ENCODE data around the gene MISP. TPM values are rescaled to one million over a fixed set of nuclear protein-coding genes. Genes with fewer than 3 reads are reported as not detected.

The MISP gene
- total and polyA plus RNA-seq, 9 of the 15 experiments (the other 6 are each of a cell fraction or from before 2014, with no cell fraction given), result 0.04 to 0.29 (median 0.05) TPM; not detected in 5

DNA sequence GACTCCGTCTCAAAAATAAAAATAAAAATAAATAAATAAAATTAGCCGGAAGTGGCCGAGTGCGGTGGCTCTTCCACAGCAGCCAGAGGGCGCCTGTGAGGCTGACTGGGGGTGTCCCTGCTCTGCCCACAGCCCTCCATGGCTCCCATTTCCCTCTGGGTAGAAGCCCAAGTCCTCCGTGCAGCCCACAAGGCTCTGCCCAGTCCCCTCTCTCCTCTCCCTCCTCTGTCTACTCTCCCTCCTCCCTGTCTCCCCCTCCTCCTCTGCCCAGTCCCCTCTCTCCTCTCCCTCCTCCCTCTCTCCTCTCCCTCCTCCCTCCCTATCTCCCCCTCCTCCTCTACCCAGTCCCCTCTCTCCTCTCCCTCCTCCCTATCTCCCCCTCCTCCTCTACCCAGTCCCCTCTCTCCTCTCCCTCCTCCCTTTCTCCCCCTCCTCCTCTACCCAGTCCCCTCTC lies 20.4 kb downstream of the MISP start (continued):
- TF ChIP-seq, protein P1, sequence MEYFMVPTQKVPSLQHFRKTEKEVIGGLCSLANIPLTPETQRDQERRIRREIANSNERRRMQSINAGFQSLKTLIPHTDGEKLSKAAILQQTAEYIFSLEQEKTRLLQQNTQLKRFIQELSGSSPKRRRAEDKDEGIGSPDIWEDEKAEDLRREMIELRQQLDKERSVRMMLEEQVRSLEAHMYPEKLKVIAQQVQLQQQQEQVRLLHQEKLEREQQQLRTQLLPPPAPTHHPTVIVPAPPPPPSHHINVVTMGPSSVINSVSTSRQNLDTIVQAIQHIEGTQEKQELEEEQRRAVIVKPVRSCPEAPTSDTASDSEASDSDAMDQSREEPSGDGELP (CRISPR knock-in tag; IDR thresholded peaks at IDR 0.05; ENCODE audit: borderline replicate concordance), result peak; percentile 34; the same call in 1 of the 2 replicates
- TF ChIP-seq, protein P2, sequence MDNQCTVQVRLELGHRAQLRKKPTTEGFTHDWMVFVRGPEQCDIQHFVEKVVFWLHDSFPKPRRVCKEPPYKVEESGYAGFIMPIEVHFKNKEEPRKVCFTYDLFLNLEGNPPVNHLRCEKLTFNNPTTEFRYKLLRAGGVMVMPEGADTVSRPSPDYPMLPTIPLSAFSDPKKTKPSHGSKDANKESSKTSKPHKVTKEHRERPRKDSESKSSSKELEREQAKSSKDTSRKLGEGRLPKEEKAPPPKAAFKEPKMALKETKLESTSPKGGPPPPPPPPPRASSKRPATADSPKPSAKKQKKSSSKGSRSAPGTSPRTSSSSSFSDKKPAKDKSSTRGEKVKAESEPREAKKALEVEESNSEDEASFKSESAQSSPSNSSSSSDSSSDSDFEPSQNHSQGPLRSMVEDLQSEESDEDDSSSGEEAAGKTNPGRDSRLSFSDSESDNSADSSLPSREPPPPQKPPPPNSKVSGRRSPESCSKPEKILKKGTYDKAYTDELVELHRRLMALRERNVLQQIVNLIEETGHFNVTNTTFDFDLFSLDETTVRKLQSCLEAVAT (IDR thresholded peaks at IDR 0.05), result 0 out of 4 replicates have a peak, but pooled peaks of 1 of the 2 experiments have one; percentile 45
- TF ChIP-seq, protein P3, sequence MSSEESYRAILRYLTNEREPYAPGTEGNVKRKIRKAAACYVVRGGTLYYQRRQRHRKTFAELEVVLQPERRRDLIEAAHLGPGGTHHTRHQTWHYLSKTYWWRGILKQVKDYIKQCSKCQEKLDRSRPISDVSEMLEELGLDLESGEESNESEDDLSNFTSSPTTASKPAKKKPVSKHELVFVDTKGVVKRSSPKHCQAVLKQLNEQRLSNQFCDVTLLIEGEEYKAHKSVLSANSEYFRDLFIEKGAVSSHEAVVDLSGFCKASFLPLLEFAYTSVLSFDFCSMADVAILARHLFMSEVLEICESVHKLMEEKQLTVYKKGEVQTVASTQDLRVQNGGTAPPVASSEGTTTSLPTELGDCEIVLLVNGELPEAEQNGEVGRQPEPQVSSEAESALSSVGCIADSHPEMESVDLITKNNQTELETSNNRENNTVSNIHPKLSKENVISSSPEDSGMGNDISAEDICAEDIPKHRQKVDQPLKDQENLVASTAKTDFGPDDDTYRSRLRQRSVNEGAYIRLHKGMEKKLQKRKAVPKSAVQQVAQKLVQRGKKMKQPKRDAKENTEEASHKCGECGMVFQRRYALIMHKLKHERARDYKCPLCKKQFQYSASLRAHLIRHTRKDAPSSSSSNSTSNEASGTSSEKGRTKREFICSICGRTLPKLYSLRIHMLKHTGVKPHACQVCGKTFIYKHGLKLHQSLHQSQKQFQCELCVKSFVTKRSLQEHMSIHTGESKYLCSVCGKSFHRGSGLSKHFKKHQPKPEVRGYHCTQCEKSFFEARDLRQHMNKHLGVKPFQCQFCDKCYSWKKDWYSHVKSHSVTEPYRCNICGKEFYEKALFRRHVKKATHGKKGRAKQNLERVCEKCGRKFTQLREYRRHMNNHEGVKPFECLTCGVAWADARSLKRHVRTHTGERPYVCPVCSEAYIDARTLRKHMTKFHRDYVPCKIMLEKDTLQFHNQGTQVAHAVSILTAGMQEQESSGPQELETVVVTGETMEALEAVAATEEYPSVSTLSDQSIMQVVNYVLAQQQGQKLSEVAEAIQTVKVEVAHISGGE (CRISPR knock-in tag; IDR thresholded peaks at IDR 0.05), result no peak
- TF ChIP-seq ZBTB1 (CRISPR knock-in tag; IDR thresholded peaks at IDR 0.05; ENCODE audit: borderline replicate concordance, low read depth) (no peak), ZNF23 (CRISPR knock-in tag; IDR thresholded peaks at IDR 0.05) (no peak), ZFP30 (CRISPR knock-in tag; IDR thresholded peaks at IDR 0.05; ENCODE audit: borderline replicate concordance) (no peak), RFX5 (IDR thresholded peaks at IDR 0.05; ENCODE audit: low read depth, low read length) (no peak), RBM25 (IDR thresholded peaks at IDR 0.05; ENCODE audit: low read depth, low read length, severe bottlenecking) (peak; percentile 95), HNRNPUL1 (IDR thresholded peaks at IDR 0.05; ENCODE audit: low read length) (no peak), SMAD1 (IDR thresholded peaks at IDR 0.05; ENCODE audit: low read depth, low read length, partially characterized antibody) (no peak), TEAD1 (CRISPR knock-in tag; IDR thresholded peaks at IDR 0.05) (no peak), TAF7 (tag; IDR thresholded peaks at IDR 0.05) (no peak), CBX1 (IDR thresholded peaks at IDR 0.05; ENCODE audit: low read depth) (peak; percentile 27; the same call in 1 of the 2 replicates)
- TF ChIP-seq, protein P4, sequence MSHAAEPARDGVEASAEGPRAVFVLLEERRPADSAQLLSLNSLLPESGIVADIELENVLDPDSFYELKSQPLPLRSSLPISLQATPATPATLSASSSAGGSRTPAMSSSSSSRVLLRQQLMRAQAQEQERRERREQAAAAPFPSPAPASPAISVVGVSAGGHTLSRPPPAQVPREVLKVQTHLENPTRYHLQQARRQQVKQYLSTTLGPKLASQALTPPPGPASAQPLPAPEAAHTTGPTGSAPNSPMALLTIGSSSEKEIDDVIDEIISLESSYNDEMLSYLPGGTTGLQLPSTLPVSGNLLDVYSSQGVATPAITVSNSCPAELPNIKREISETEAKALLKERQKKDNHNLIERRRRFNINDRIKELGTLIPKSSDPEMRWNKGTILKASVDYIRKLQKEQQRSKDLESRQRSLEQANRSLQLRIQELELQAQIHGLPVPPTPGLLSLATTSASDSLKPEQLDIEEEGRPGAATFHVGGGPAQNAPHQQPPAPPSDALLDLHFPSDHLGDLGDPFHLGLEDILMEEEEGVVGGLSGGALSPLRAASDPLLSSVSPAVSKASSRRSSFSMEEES (CRISPR knock-in tag; IDR thresholded peaks at IDR 0.05), result no peak
- TF ChIP-seq, protein P5, sequence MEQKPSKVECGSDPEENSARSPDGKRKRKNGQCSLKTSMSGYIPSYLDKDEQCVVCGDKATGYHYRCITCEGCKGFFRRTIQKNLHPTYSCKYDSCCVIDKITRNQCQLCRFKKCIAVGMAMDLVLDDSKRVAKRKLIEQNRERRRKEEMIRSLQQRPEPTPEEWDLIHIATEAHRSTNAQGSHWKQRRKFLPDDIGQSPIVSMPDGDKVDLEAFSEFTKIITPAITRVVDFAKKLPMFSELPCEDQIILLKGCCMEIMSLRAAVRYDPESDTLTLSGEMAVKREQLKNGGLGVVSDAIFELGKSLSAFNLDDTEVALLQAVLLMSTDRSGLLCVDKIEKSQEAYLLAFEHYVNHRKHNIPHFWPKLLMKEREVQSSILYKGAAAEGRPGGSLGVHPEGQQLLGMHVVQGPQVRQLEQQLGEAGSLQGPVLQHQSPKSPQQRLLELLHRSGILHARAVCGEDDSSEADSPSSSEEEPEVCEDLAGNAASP (IDR thresholded peaks at IDR 0.05), result no peak
- TF ChIP-seq, protein P6, sequence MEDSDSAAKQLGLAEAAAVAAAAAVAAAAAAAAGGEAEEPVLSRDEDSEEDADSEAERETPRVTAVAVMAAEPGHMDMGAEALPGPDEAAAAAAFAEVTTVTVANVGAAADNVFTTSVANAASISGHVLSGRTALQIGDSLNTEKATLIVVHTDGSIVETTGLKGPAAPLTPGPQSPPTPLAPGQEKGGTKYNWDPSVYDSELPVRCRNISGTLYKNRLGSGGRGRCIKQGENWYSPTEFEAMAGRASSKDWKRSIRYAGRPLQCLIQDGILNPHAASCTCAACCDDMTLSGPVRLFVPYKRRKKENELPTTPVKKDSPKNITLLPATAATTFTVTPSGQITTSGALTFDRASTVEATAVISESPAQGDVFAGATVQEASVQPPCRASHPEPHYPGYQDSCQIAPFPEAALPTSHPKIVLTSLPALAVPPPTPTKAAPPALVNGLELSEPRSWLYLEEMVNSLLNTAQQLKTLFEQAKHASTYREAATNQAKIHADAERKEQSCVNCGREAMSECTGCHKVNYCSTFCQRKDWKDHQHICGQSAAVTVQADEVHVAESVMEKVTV (CRISPR knock-in tag; IDR thresholded peaks at IDR 0.05), result peak; percentile 58; the same call in 1 of the 2 replicates
